Astrocyte of the hippocampus (primary cell): Measurements from ENCODE around the gene CACHD1.
A peak's percentile ranks its signal among the peaks of the same experiment; 100 is the strongest.
"Not testable (repeated sequence)": the region's sequence is repeated elsewhere in the genome, so short reads cannot be mapped to it uniquely, and the experiment has no call there.

Experiments used
- DNase-seq: peaks from one replicate; pipeline ENCODE4 v3.0.0; 2011; ENCODE audit warnings: low read depth, low spot score

The CACHD1 gene

GRCh38 chr1:64495878-64496277 lies 25.9 kb downstream of the CACHD1 start:
- DNase-seq, result no peak

- no peak for DNase-seq
These were observed 26.7 kb downstream of the CACHD1 start for GRCh38 chr1:64496606-64497005.

DNA sequence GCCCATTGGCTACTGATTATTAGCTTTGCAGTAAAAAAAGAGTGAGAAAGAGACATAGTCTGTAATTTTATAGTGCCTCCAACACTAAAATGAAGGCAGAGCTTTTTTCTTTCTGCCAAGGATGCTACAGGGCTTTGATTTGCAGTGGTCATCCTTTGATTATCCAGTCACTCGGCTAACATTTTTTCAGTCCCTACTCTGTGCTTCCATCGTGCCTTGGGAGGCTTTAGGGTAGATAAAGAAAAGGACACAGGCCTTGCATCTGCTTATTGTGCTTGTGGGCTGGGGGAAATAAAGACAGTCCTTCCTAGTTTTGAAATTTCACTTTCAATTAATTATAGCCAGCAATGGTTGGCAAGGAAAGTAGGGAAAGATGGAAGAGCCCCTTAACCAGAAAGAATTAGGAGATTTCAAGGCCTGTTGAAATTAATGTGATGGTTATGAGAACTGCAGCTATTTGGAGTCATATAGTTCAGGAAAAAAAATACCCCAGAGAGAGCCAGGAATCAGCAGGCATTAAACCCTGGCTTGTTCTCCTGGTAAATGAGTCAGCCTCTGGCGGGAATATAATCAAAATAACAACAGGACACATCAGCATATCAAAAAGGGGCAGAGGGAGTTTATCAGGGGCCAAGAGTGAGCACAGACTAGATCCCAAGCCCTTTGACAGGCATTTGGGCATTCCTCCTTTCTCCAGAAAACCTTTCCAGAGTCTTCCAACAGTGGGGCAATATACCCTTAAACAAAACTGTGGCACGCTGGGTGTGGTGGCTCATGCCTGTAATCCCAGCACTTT lies 27.4 kb downstream of the CACHD1 start:
- peak; percentile 72 for DNase-seq

DNA sequence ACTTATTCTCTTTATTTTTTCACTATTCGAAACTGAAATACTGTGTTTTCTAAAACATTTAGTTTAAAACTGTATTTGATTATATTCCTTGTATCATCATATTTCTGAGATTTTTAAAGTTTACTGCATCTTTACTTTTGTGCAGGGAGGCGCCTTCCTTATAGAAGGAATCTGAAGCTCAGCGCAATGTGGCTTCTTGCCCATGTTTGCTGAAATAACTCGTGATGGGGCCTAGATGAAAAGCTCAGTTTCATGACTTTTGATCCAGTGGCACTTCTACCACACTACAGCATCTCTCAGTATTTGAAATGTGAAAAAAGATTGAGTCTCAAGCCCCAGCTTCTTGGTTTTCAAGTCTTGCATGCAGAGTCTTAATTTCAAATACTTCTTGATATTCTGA lies 28.4 kb downstream of the CACHD1 start:
- no peak for DNase-seq

DNA sequence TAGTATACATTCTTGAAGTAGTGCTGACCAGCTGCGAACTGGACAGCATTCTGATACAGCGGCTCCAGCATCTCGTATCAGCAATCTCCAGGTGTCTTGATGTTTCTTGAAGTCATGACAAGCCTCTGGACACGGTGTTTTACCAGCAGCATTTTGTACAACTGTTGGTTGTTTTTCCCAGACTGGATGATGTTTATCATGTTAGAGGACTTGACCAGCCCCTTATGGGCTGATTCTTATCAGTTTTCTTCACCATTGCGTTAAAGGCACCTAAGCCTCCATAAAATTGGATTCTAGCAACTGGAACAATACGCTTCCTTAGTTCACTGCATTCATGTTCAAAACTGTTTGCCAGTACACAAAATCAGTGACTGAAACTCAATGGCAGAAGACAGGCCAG lies 29.1 kb downstream of the CACHD1 start:
- no peak for DNase-seq

- DNase-seq, result no peak
These were observed 30.0 kb downstream of the CACHD1 start for GRCh38 chr1:64499966-64500365.

GRCh38 chr1:64502083-64502482 lies 32.2 kb downstream of the CACHD1 start:
- DNase-seq, result no peak

DNA sequence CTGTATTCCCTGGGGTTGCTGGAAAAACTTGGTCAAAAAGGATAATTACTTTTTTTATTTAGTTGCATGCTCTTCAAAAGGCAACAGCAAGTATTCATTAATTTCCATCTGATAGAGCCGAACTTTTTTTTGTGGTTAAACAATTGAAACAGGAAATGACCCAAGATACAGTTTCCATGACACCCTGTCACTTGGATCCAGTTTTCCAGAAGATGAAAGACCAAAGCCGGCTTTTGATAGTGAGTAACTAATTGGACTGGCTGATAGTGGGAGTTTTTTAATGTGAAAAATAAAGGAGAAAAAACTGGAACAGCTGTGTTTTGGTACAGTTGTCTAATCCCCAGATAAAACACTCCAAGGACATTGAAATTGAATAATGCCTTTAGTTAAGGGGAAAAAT lies 33.0 kb downstream of the CACHD1 start:
- peak; percentile 66 for DNase-seq

- peak; percentile 48 for DNase-seq
These were observed 35.5 kb downstream of the CACHD1 start for GRCh38 chr1:64505232-64505943.

DNA sequence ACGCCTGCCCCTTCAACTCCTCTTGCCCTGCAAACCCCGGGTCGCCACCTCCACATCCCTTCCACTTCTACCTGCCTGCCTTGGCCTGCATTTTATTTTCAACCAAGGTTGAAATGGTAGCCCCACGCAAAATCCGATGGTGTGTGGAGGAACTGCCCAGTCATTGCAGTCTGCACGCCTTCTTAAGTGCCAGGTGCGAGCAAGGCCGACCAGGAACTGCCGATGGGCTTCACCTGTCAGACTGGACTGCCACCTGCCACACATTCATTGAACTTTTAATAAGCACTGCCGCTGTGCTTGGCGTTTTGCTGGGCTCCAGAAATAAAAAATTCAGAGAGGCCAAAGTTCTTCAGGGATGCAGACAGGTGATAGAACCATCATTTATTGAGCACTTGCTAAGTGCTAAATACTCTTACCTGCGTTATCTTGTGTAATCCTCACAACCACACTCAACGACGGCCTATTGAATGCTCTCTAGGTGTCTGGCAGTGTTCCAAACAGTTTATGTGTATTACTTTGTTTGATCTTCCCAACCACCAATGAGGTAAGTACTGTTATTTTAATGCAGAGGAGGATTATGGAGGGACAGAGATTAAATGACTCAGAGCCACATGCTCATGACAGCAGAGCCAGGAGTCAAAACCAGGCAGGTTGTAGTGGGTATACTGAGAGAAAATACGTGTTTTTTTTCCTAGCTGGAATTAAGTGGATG lies 36.2 kb downstream of the CACHD1 start:
- DNase-seq, result no peak

- no peak for DNase-seq
These were observed 38.7 kb downstream of the CACHD1 start for GRCh38 chr1:64508629-64509028.

DNA sequence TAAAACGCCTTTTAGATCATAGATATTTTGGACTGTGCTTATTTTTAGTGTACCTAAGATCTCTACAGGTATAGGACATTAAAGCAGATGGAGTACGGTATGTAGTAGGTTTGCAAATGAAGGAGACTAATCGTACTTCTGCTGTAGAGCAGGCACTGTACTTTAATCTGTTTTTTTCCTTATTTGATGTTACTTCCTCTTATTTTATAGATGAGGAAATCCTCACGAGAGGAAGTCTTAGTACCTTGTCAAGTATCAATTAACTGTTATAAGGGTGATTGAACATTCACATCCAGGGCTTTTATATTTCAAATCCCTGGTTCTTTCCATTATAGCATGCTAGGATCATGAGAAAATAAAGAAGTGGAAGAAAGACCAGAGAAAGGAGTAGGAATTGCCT lies 41.1 kb downstream of the CACHD1 start:
- no peak for DNase-seq

- DNase-seq, result not testable (repeated sequence)
These were observed 42.3 kb downstream of the CACHD1 start for GRCh38 chr1:64512206-64512605.

GRCh38 chr1:64513545-64513944 lies 43.6 kb downstream of the CACHD1 start:
- DNase-seq, result no peak

DNA sequence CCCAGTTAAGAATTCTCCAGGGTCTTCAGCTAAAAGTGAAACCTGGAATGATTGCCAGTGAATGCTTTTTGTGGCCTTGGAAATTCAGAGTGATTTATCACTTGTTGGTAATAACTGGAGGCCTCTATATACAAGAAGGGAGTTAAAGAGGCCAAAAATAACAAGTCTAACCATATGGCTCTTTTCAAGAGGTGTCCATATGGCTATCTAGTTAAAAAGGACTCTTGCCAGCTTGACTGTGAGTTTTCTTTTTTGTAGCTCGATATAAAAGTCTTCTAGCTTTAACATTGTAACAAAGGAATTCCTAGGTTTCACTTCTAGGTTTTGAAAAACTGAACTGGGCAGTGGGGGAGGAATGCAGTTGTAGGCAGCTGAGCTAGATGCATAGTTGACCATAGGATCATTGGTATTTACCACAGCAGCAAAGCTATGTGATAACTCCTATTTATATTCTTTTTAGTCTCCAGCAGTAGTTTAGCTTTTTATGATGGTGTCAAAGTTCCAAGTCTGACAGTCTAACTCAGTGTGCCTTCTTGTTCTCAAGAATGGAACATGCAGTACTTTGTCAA lies 44.4 kb downstream of the CACHD1 start:
- DNase-seq, result peak; percentile 82

GRCh38 chr1:64515427-64515826 lies 45.5 kb downstream of the CACHD1 start:
- DNase-seq, result peak; percentile 60

GRCh38 chr1:64516301-64516700 lies 46.4 kb downstream of the CACHD1 start:
- no peak for DNase-seq

DNA sequence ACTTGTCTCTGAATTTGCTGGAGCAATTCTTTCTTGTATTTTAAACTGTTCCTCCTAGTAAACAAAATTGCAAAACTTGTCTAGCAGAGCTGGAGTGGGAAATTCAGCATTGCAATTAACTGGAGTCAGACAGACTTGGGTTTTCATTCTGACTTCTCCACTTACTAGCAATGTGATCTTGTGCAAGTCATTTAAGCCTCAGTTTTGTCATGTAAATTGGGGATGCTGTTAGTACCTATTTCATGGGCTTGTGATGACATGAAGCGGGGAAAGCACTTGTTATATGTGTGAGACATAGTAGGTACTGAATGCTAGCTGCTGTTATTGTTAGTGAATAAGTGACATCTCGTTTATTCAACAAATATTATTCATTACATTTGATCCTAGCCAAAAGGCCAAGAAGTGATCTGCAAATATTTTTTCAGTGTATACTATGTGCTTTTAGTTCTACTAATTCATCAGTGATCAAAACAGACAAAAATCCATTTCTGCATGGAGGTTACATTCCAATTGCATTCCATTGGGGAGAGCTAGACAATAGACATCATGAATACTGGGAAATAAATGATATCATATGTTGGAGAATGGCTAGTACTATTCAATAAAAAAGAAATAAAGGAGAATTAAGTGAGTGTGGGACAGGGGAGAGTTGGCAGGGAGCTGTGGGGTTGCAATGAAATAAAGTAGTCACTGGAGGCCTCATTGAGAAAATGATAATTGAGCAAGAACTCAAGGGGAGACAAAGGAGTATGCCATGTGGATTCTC lies 47.1 kb downstream of the CACHD1 start:
- peak; percentile 49 for DNase-seq

- DNase-seq, result no peak
These were observed 47.7 kb downstream of the CACHD1 start for GRCh38 chr1:64517640-64518039.

DNA sequence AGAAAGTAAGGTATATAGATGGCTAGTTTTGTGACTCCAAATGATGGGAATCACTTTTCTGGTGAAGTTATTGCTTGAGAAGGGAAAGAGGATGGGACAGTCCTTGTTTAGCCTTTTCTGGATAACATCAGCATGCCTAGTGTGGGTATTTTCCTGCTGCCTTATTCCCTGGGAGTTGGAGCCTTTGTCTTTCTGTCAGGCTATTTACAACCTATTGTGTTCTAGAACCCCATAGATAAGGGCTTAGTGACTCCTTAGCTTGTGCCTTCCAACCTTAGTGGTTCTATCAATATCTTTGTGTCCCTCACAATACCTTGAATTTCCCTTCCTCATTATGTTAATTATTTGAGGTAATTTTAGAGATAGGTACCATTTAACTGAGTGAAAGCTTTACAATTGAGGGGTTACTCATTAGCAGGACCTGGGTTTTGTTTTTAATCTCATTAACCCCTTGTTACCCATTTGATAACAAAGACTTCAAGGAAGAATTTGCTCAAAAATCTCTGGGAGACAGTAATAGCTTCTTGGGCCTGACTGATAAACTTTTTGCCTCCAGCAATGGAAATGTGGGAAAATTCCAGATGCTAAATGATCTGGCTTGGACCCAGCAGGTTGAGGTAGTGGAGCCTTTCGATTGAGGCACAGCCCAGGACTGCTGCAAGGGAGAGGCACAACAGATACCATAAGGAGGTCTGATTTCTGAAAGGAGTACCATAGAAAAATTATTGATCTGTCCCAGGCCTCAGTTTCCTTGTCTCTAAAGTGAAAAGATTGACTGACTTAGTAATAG lies 49.0 kb downstream of the CACHD1 start:
- DNase-seq, result no peak

DNA sequence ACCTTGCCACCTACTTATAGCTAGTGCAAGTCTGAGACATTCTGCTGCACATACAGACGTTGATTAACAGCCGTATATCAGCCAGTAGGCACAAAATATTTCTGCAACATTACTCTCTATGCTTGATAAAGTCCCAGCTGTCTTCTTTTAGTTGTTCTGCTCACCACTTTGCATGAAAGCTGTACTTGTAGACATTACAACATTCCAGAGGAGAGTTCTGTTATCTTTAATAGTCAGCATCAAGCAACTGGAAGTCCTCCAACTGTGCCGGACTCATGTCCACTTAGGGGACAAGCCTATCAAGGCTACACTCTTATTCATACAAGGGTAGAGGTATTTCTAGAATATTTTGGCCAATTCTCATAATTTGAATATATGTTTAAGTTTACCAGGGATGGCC lies 50.0 kb downstream of the CACHD1 start:
- peak; percentile 58 for DNase-seq
